DND-41 (cell line): Measurements from ENCODE around the gene MCTP1.

Experiments
- ATAC-seq: fragments of 200-7000 bp; cut with Tn5 transposase; 3 replicates; pipeline ENCODE4 v1.9.1; 2021; ENCODE audit warnings: low read depth; ENCODE audit not compliant: insufficient read depth
- DNase-seq: peaks from one replicate; pipeline ENCODE4 v3.0.0-alpha.2; 2020
- H2AFZ ChIP-seq: 2 replicates; pipeline ENCODE4 v1.6.0; 2012; ENCODE audit warnings: low read depth, low read length
- H3K27ac ChIP-seq: 2 replicates; pipeline ENCODE4 v1.5.1; 2012; ENCODE audit warnings: low read length, inconsistent platforms
- H3K27me3 ChIP-seq: fragments of 200-600 bp; sonication (generic); 2 replicates; pipeline ENCODE4 v1.6.0; 2012; ENCODE audit warnings: low read length, mild to moderate bottlenecking, inconsistent platforms; ENCODE audit not compliant: insufficient read depth, poor library complexity
- H3K36me3 ChIP-seq: 2 replicates; pipeline ENCODE4 v1.5.1; 2012; ENCODE audit warnings: low read length, inconsistent platforms; ENCODE audit not compliant: insufficient read depth
- H3K4me1 ChIP-seq: 2 replicates; pipeline ENCODE4 v1.5.1; 2012; ENCODE audit warnings: mild to moderate bottlenecking, low read length; ENCODE audit not compliant: insufficient read depth
- H3K4me2 ChIP-seq: 2 replicates; pipeline ENCODE4 v1.6.0; 2012; ENCODE audit warnings: mild to moderate bottlenecking, moderate library complexity, low read length, inconsistent platforms; ENCODE audit not compliant: insufficient read depth
- H3K4me3 ChIP-seq, 2 experiments: fragments of 200-600 bp in 1 of 2; shearing (Covaris generic) in 1 of 2; 2 replicates each; pipeline ENCODE4 v1.5.1; 2012 to 2016; ENCODE audit warnings: inconsistent platforms in 2 of 2, low read length in 2 of 2, mild to moderate bottlenecking in 2 of 2, low read depth in 1 of 2, moderate library complexity in 1 of 2
- H3K79me2 ChIP-seq: 2 replicates; pipeline ENCODE4 v1.6.0; 2012; ENCODE audit warnings: low read length, inconsistent platforms; ENCODE audit not compliant: insufficient read depth
- H3K9ac ChIP-seq: 2 replicates; pipeline ENCODE4 v1.6.0; 2012; ENCODE audit warnings: low read depth, mild to moderate bottlenecking, inconsistent platforms, low read length, moderate library complexity
- H3K9me3 ChIP-seq: 2 replicates; pipeline ENCODE4 v1.5.1; 2012; ENCODE audit warnings: low read length, moderate library complexity, mild to moderate bottlenecking, inconsistent platforms; ENCODE audit not compliant: insufficient read depth, severe bottlenecking
- H4K20me1 ChIP-seq: 2 replicates; pipeline ENCODE4 v1.6.0; 2012; ENCODE audit warnings: low read length; ENCODE audit not compliant: insufficient read depth
- CTCF ChIP-seq: IDR thresholded peaks from 2 replicates; pipeline ENCODE4 v1.5.1; 2012; ENCODE audit warnings: borderline replicate concordance, low read length, moderate library complexity, mild to moderate bottlenecking; ENCODE audit not compliant: poor library complexity, severe bottlenecking; ENCODE audit errors: extremely low read depth
- EZH2 ChIP-seq: IDR thresholded peaks from 3 replicates; pipeline ENCODE4 v1.6.1; 2012; ENCODE audit warnings: borderline replicate concordance, low read depth, mild to moderate bottlenecking, moderate library complexity, low read length, inconsistent platforms; ENCODE audit not compliant: severe bottlenecking

Gene MCTP1

GRCh38 chr5:94802450-94802849, 482.4 kb downstream of the MCTP1 start:
- no peak overlapping the region for H3K27ac ChIP-seq
- TF ChIP-seq CTCF (no peak), EZH2 (no peak)
- H2AFZ ChIP-seq: no peak overlapping the region
- DNase-seq (no peak), ATAC-seq (peak; percentile 55; the same call in 1 of the 3 replicates)
- no peak overlapping the region for H3K4me2 ChIP-seq
- no peaks in the 10 kb centered on the region for H4K20me1 ChIP-seq
- H3K4me1 ChIP-seq: no peaks in the 10 kb centered on the region
- no peaks in the 10 kb centered on the region for H3K9me3 ChIP-seq
- no peaks in the 10 kb centered on the region for H3K27me3 ChIP-seq
- no peak overlapping the region for H3K4me3 ChIP-seq
- no peaks in the 10 kb centered on the region for H3K79me2 ChIP-seq
- no peaks in the 10 kb centered on the region for H3K36me3 ChIP-seq
- H3K9ac ChIP-seq: no peak overlapping the region

- Histone ChIP-seq H3K4me3 (no peak overlapping the region), H3K79me2 (no peaks in the 10 kb centered on the region), H3K27ac (no peak overlapping the region), H3K9me3 (no peaks in the 10 kb centered on the region), H4K20me1 (no peaks in the 10 kb centered on the region), H3K4me2 (no peak overlapping the region), H3K36me3 (no peaks in the 10 kb centered on the region), H3K4me1 (peaks cover 37% of the 10 kb centered on the region), H2AFZ (no peak overlapping the region), H3K9ac (no peak overlapping the region), H3K27me3 (no peaks in the 10 kb centered on the region)
- no peak for DNase-seq
- no peak for TF ChIP-seq CTCF
- no peak for TF ChIP-seq EZH2
- ATAC-seq: no peak
These were observed 488.3 kb downstream of the MCTP1 start for GRCh38 chr5:94796586-94796985.

GRCh38 chr5:94793816-94794198, 491.1 kb downstream of the MCTP1 start:
- Histone ChIP-seq H3K9ac (peak overlapping the region; percentile 39), H3K36me3 (no peaks in the 10 kb centered on the region), H3K4me1 (peaks cover 37% of the 10 kb centered on the region), H3K4me2 (peak overlapping the region; percentile 48), H3K27ac (peak overlapping the region; percentile 82), H3K4me3 (0 out of 4 replicates have a peak overlapping the region, but pooled peaks of 1 of the 2 experiments have one; percentile 10), H3K79me2 (no peaks in the 10 kb centered on the region), H4K20me1 (no peaks in the 10 kb centered on the region), H3K9me3 (no peaks in the 10 kb centered on the region), H3K27me3 (no peaks in the 10 kb centered on the region), H2AFZ (peak overlapping the region; percentile 42)
- ATAC-seq (peak; percentile 30), DNase-seq (no peak)
- TF ChIP-seq CTCF: no peak
- TF ChIP-seq EZH2: no peak
